ENCODE measurements around the gene WDR3.

Gene WDR3

DNA sequence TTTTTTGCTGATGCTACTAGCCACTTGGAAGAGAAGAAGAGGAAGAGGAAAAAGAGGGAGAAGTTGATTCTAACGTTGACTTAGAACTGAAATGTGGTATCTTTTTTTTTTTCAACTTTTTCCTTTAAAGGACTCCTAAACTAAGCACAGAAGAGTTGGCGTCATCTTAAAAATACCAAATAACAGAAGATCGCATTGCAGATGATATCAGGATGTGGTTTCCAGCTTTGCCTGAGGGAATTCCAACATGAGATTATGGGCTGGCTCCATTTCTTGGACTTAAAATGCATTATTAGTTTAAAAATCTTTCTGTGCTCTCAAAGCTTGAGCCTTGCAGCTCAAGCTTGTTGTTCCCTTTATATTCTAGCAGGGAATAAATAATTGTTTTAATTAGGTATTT lies 29.8 kb downstream of the WDR3 start:
- DNase-seq, result no peak

DNA sequence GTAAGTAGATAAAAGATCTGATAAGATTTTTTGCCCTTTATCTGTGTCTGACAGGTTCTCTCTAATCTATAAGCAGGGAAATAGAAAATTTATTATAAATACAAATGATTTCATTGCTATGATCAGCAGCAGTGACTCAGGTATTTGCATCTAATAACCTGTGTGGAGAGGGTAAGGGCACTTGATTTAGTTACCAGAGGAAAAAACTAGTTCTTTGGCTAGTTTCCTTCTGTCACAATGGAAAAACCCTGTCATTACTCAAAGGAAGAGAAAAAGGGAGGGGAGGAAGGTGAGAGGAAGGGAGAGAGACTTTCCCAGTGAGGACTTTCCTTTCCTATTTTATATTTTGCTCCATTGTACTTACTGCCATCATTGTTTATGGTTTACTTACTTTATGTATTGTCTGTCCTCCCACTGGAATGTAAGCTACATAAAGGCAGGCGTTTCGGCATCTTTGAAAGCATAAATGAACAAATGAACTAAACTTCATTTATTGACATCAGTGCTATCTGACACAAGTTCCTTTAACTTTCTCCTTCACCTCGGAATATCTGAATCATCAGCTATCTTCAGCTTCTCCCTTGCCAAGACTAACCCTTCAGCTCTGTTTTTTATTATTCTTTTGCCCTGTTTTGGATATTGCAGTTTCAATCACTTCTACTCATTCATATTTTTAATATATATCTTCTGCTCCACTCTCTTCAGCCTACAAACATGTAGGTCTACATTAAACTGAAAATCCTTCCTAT lies 34.9 kb downstream of the WDR3 start:
- DNase-seq, result no peak

DNA sequence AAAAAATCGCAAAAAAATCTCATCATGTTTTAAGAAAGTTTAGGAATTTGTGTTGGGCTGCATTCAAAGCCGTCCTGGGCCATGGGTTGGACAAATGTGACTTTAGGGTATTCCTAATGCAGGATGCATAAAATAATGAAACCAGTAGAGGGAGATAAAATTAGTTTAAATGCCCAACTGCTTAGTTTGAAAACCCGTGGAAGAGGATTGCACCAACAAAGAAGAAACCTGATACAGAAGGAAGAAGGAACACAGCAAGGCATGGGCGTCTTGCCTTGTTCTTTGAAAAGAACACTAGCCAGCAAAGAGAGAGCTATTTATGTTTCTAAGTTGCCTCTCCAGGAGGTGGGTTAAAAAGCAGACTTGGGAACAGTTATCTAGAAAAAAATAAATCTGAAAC lies 37.9 kb downstream of the WDR3 start:
- no peak for DNase-seq

DNA sequence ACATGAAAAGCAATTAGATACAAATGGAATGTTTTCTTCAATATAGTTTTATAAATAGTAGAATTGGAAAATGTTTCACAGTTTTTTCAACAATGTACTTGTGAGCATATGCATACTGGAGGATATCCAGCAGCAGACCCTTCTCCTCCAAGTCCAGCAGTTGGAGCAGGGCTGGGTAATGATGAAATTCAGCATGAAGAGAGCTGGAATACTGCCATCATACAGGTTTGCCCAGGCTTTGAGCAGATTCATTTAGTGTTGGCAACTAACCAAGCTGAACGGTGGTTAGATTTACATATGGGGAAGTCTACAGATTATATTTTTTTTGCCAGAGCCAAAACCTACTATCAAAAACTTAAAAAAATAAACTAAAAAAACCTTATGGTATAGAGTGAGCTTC lies 38.3 kb downstream of the WDR3 start:
- no peak for DNase-seq

DNA sequence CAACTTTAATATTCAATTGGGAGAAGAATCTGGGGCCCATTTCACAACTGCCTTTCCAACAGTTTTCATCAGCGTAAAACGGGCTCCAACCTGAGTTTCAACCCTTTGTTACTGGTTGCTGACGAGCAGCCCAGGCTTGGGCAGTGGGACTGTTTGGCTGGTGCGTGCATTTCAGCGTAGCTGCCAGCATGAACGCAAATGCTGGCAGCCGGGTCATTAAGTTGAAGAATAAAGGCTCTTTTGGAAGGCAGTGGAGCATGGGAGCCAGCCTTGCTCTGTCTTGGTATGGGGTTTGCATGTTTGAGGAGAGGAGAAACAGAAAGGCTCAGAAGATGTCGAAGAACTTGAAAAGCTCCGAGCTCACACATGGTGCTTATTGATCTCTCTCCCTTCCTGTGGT lies 40.7 kb downstream of the WDR3 start:
- DNase-seq, result no peak

DNA sequence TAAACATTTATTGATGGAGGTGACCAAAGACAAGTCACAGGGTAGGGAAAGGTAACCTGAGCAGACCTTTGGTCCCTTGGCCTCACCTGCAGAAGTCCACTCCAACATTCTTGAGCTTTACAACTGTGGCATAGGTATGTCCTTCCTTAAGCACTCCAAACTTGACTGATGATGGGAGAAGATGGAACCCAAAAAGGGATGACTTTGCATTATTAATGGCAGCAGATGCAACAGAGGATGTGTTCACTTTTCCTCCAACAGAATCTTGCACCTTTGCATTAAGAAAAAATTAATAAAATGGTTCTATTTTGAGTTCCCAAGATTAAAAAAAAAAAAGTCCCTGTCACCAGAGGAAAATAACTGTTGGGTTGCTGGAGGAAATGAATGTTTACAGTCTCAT lies 42.2 kb downstream of the WDR3 start:
- DNase-seq, result no peak

DNA sequence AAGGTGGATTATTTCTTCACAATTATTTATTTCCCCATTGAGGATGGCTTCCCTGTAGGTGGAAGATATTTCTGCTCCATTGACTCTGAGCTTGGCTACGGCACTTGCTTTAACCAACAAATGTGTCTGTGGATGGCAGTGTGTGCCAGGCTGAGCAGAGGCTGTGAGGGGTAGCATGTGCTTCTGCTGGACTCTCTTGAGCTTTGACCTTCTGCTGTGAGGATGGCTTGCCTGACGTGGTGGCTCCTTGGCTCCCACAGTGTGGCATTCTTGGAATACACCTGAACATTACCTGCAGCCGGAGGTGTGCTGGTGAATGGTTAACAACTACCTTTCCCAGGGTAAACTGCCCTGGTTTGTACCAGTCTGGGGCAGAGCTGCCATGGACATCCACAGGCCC lies 46.8 kb downstream of the WDR3 start:
- DNase-seq, result no peak

DNA sequence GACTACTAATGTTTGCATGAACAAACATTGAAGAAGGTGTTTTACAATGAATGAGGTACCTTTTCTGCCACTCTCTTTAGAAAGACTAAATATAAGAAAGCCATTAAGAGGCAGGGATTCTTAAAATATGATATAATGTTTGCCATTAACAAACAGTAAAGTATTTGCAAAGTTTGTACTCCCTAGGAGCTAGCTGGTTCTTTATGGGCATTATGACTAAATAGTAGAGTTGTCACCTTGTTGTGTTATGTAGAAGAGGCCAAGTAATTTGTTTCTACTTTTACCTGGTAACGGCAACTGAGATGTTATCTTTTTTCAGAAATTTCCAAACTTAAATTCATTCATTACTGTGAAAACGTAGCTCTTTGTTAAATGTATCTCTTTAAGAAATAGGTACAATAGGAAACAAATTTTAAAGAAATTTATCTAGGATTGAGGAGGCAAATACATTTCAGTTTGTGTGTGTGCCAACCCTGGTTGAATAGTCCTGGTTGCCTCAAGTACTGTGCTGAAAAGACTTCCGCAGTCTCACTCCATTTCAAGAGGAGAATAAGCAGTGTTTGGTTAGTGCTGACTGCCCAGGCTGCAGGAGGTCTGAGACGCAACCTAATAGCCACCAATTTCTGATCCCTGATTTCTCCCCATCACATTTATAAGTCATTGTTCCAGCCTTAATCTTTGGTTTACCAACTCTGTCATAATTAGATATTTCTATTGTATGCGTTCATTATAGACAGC lies 52.1 kb downstream of the WDR3 start:
- DNase-seq, result no peak

DNA sequence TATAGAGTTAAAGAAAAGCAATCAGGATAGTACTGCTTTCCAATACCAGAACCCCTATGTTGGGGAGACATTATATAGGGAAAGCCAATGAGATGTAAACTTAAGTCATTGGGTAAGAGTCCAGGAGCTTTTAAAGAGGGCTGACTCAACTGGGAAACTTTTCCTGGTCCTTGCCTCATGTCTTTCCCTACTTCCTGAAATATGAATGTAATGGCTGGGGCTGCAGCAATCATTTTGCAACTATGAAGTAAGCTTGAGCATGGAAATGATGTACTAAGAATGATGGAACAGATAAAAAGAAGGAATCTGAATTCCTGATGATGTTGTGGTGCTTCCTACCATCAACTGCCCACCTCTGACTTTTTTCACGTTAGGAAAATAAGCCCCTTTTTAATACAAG lies 55.7 kb downstream of the WDR3 start:
- peak; percentile 3 for DNase-seq

DNA sequence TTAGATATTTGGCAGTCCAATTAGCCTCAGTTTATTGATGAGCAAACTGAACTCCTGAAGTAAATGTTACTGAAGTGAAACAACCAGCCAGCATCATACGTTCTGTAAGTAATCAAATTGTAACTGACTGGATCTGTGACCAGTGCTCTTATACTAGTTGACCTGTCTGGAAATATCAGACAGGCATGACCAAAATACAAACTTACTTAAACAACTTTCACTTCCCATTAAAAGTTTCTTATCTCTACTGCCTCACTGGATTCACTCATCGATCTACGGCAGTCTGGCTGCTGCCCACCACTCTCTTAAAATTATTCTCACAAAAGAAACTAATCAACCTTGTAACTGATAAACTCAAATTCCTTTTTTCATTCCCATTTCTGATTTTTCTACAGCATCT lies 56.4 kb downstream of the WDR3 start:
- no peak for DNase-seq

DNA sequence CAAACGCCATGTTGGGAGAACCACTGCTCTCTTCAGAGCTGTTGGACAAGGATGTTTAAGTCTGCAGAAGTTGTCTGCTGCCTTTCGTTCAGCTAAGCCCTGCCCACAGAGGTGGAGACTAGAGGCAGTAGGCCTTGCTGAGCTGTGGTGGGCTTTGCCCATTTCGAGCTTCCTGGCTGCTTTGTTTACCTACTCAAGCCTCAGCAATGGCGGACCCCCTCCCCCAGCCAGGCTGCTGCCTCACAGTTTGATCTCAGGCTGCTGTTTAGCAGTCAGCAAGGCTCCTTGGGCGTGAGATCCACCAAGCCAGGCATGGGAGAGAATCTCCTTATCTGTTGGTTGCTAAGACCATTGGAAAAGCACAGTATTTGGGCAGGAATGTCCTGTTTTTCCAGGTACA lies 74.8 kb downstream of the WDR3 start:
- DNase-seq, result no peak

DNA sequence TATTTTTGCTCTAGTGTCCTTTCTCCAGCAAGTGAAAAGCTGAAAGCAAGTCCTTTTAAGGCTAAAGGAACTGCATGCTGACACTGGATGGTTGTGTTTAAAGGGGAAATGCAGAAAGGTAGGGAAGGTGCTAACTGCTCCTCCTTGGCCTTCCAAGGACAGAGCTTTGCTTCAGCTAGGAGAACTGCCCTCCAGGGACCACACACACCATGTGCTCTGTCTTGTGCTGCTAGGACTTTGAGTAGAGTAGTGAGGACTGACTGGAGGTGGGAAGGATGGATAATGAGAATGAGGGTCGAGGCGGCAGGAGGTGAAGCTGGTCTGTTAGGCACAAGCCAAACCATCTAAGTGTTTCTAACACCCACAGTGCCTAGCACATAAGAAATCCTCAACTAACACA lies 77.9 kb downstream of the WDR3 start:
- DNase-seq, result no peak

DNA sequence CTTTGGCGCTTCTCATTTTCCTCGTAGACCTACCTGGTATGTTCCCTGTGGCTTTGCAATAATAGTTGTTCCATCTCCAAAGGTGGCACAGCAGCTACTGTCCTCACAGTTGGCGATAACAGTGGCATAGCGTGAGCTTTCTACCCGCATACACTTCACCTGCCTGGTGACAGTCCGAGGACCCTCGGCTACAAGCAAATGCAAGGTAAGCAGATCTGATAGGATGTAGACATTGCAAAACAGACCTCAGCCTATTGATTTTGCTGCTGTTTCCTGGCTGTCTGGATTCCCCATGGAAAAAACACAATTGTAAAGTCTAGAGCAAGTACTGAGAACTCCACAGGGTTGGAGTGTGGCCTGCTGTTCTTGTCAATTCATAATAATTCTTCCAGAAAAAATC lies 78.5 kb downstream of the WDR3 start:
- DNase-seq, result no peak

DNA sequence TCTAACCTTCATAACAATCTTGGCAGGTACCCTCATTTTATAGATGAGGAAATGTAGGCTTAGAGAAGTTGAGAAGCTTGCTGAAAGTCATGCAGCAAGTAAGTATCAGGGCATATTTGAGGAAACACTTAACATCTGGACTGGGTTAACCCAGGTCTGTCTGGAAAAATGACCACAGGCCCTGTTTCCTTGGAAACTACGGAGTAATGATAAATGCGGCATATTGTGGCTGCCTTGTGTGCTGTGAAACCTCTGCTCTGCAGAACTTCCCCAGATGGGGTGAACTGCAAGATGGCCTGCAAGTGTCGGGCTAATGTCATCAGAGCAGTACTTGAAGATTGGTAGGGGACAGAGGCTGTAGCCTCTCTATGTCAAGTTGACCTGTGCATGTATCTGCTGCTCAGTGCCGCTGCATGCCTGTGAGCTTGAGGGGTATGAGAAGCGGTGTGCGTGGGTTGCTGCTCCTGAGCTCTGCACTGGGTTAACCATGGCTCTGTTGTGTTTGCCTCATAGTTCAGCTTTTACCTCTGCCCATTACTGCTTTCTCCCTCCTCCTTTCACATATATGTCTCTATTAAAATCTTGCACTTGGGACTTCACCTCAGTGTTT lies 83.1 kb downstream of the WDR3 start:
- no peak for DNase-seq

DNA sequence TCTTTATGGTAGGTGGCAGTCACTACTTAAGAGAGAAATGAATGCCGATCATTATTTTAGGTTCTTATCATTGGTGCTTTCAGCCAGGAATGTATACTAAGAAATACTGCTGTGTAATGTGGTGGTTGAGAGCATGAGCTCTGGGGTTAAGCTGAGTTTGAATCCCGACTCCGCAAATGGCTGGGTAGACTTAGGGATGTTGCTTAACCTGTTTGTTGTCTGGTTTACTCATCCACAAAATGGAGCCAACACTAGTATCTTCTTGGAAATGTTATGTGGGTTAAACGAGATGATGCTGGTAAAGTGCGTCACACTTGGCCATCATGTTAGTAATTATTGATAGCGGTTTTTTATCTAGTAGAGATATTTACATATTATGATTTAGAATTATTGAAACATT lies 83.8 kb downstream of the WDR3 start:
- no peak for DNase-seq

DNA sequence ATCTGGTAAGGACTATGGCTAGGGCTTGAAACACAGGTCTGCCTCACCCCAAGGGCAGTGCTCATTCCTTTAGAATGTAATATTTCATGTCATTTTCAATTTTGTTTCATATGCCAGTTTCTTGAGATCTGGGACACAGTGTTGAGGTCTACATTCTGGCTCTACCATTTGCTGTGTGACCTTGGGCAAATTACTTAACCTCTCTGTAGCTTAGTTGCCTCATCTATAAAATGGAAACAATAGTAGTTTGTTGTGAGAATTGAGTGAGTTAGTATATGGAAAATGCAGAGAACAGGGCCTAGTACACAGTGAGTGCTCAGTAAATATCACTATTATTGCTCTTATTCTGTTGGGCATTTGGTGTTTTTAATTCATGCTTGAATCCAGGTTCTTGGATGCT lies 84.4 kb downstream of the WDR3 start:
- no peak for DNase-seq
